Breast epithelium (tissue), 3 donors: ENCODE data around the gene SLC2A14.

Experiments used
- CTCF ChIP-seq, 3 donors: fragments of 450-650 bp; IDR thresholded peaks; one replicate each; pipeline ENCODE4 v1.5.1; 2016 to 2017; ENCODE audit warnings: antibody characterized with exemption in 3 of 3, mild to moderate bottlenecking in 3 of 3, moderate library complexity in 3 of 3
- POLR2A ChIP-seq: fragments of 450-650 bp; IDR thresholded peaks from one replicate; pipeline ENCODE4 v1.6.1; 2016; ENCODE audit warnings: antibody characterized with exemption, mild to moderate bottlenecking, moderate library complexity
- POLR2AphosphoS5 ChIP-seq, 3 donors: sonication (generic); formaldehyde crosslinking; IDR thresholded peaks; one replicate each; pipeline ENCODE4 v1.6.1; 2017; ENCODE audit warnings: antibody characterized with exemption in 3 of 3

DNA sequence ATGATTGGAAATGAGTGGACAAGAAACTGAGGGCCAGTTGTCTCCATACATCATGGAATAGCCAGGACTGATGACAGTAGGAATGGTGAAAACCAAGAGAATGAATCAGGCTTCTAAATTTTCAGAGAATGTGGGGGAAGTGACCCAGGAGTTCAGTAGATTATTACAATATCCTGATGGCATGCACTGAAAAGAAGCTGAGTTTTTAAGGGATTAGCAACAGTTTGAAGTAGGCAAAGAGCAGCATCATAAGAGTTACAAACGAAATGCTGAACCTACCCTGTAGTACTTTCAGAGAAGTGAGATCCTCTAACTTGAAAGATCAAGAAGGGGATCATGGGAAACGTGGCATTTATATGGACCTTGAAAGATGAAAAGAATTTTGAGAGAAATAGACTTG is 13.2 kb downstream of the SLC2A14 start:
- TF ChIP-seq CTCF (IDR thresholded peaks at IDR 0.05) (no peak), POLR2A (no peak), POLR2AphosphoS5 (IDR thresholded peaks at IDR 0.05) (no peak)
